ENCODE measurements around the gene CES1. TPM values are rescaled to one million over a fixed set of nuclear protein-coding genes. Genes with fewer than 3 reads are reported as not detected.

The CES1 gene
- total and polyA plus RNA-seq, 2 of the 8 experiments (the other 6 are each of a cell fraction or from before 2014, with no cell fraction given), result 0.91 to 1.2 TPM

- Histone ChIP-seq H4K20me1 (replicated peaks in 1 of 2; ENCODE audit: control insufficient read depth in 1 of 2, insufficient read depth in 2 of 2, low read length in 2 of 2) (no peaks in the 10 kb centered on the region), H3K4me2 (ENCODE audit: insufficient read depth in 1 of 2, low read depth in 2 of 2, low read length in 2 of 2) (no peak overlapping the region), H3K9ac (replicated peaks in 1 of 4; ENCODE audit: extremely low read depth in 1 of 4, low read depth in 3 of 4, low read length in 3 of 4) (no peak overlapping the region), H4K5ac (ENCODE audit: insufficient read length, low read depth, low read length) (no peak overlapping the region), H3K4me3 (ENCODE audit: extremely low read depth in 1 of 4, insufficient read depth in 2 of 4, low read depth in 3 of 4, low read length in 4 of 4) (no peak overlapping the region), H2BK20ac (ENCODE audit: low read length) (no peak overlapping the region), H2AK5ac (ENCODE audit: low read depth, low read length) (no peak overlapping the region), H3K27ac (ENCODE audit: low read depth, low read length) (no peak overlapping the region), H4K91ac (replicated peaks; ENCODE audit: insufficient read length, low read length) (no peak overlapping the region), H3K14ac (ENCODE audit: insufficient read length) (no peak overlapping the region), H3K79me2 (ENCODE audit: control insufficient read depth in 1 of 2, insufficient read depth in 2 of 2, low read length in 2 of 2) (no peaks in the 10 kb centered on the region), H3K79me1 (ENCODE audit: low read depth, low read length) (no peaks in the 10 kb centered on the region), H4K8ac (ENCODE audit: extremely low read depth, insufficient read depth, low read length) (no peak overlapping the region), H2BK5ac (ENCODE audit: low read depth, low read length) (no peak overlapping the region), H3K27me3 (replicated peaks in 1 of 4; ENCODE audit: control insufficient read depth in 3 of 4, extremely low read depth in 1 of 4, insufficient read depth in 3 of 4, low read length in 3 of 4) (no peaks in the 10 kb centered on the region), H3K36me3 (ENCODE audit: control insufficient read depth in 2 of 4, insufficient read depth in 4 of 4, low read length in 3 of 4) (no peaks in the 10 kb centered on the region), H2BK15ac (ENCODE audit: low read length) (no peak overlapping the region), H3K23ac (ENCODE audit: insufficient read length) (no peak overlapping the region), H3K23me2 (ENCODE audit: low read depth, low read length) (no peaks in the 10 kb centered on the region), H2BK120ac (replicated peaks; ENCODE audit: low read depth, low read length) (no peak overlapping the region), H3K9me3 (ENCODE audit: insufficient read depth in 2 of 2, low read depth in 1 of 2, low read length in 1 of 2) (no peaks in the 10 kb centered on the region), H3K4ac (replicated peaks; ENCODE audit: insufficient read length, low read depth, low read length) (no peak overlapping the region), H3K4me1 (replicated peaks in 1 of 4; ENCODE audit: control insufficient read depth in 3 of 4, insufficient read depth in 4 of 4, low read length in 3 of 4) (no peaks in the 10 kb centered on the region), H3K18ac (ENCODE audit: extremely low read depth, low read length) (no peak overlapping the region), H2AFZ (ENCODE audit: low read length) (no peak overlapping the region), H3K56ac (replicated peaks; ENCODE audit: insufficient read length, low read depth, low read length) (no peak overlapping the region), H2BK12ac (ENCODE audit: low read depth, low read length) (no peak overlapping the region)
- FAIRE-seq (no peak), DNase-seq (ENCODE audit: low read depth in 1 of 2, low spot score in 2 of 2) (no peak)
- CTCF ChIA-PET (ENCODE audit: partially characterized antibody), result interaction anchor here (0.6 kb wide), 1 partner anchor 566 kb away, joined by 3 read pairs; no protein-coding TSS in a partner anchor
- 91% methylated on average over 4 of the region's 4 CpGs; no CpG with 5 or more reads in 1 of the 2 experiments for WGBS, 2 experiments (ENCODE audit: extremely low coverage in 1 of 2, insufficient coverage in 1 of 2, insufficient read length in 1 of 2, insufficient replicate concordance in 2 of 2, low coverage in 1 of 2, low lambda C conversion rate in 2 of 2, missing lambda C conversion rate in 1 of 2)
- TF ChIP-seq MAFK (IDR thresholded peaks at IDR 0.05; ENCODE audit: low read depth, low read length) (no peak), RXRA (IDR thresholded peaks at IDR 0.05; ENCODE audit: insufficient read depth, low read depth, low read length) (no peak), SUZ12 (IDR thresholded peaks at IDR 0.05; ENCODE audit: low read length) (no peak), TAF1 (IDR thresholded peaks at IDR 0.05; ENCODE audit: low read depth, low read length) (no peak), KDM4A (IDR thresholded peaks at IDR 0.05; ENCODE audit: low read depth, low read length, severe bottlenecking) (no peak), JUND (IDR thresholded peaks at IDR 0.05; ENCODE audit: low read length) (no peak), TAF7 (optimal IDR thresholded peaks at IDR 0.05; ENCODE audit: borderline replicate concordance, low read depth, low read length) (no peak), TBP (IDR thresholded peaks at IDR 0.05; ENCODE audit: low read depth, low read length) (no peak), TCF12 (IDR thresholded peaks at IDR 0.05; ENCODE audit: low read depth, low read length) (no peak), RAD21 (IDR thresholded peaks at IDR 0.05 in 1 of 2, conservative IDR thresholded peaks at IDR 0.05 in 1 of 2; ENCODE audit: low read depth in 2 of 2, low read length in 2 of 2) (no peak), CREB1 (IDR thresholded peaks at IDR 0.05) (no peak), CTBP2 (IDR thresholded peaks at IDR 0.05; ENCODE audit: borderline replicate concordance, insufficient read depth, insufficient read length, low read length) (no peak), GTF2F1 (IDR thresholded peaks at IDR 0.05; ENCODE audit: borderline replicate concordance, low read depth, low read length) (no peak), SP4 (IDR thresholded peaks at IDR 0.05; ENCODE audit: low read length) (no peak), CHD1 (IDR thresholded peaks at IDR 0.05; ENCODE audit: low read depth, low read length) (no peak)
- TF ChIP-seq, protein P1, sequence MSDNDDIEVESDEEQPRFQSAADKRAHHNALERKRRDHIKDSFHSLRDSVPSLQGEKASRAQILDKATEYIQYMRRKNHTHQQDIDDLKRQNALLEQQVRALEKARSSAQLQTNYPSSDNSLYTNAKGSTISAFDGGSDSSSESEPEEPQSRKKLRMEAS (IDR thresholded peaks at IDR 0.05), result no peak
- POLR2A ChIA-PET (ENCODE audit: partially characterized antibody), result no interaction called here
Observed at GRCh38 chr16:55775857-55776256, 57.0 kb downstream of the CES1 start.

Data from H1 (cell line).